ENCODE results near the gene NEDD8. TPM values are rescaled to one million over a fixed set of nuclear protein-coding genes. Genes with fewer than 3 reads are reported as not detected.

NEDD8 gene
- total and polyA plus RNA-seq, 2 experiments from 2014 or later = 130 to 418 TPM

DNA sequence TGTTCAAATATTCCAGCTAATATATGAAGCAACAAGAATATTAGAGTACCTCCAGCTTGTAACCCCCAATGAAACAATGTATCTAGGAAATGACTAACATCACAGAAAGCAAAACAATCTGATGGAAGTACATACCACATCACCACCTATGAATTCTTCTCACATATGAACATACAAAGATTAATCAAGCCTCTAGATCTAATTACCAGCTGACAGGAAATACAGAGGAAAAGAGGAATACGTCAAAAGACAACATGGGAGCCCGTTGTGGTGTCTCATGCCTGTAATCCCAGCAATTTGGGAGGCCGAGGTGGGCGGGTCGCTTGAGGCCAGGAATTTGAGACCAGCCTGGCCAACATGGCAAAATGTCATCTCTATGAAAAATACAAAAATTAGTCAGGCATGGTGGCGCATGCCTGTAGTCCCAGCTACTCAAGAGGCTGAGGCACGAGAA is 7.5 kb downstream of the NEDD8 start:
- H3K27ac ChIP-seq (ENCODE audit: low read depth) = no peak overlapping the region
- no peak overlapping the region for H2AFZ ChIP-seq
- Mint-ChIP-seq H3K27ac (no peak overlapping the region), H3K4me1 (no peaks in the 10 kb centered on the region), H3K9me3 (no peaks in the 10 kb centered on the region), H3K4me3 (no peak overlapping the region), H3K27me3 (ENCODE audit: insufficient read depth, low read depth, poor library complexity) (no peaks in the 10 kb centered on the region), H3K36me3 (ENCODE audit: low read depth) (peaks cover 9% of the 10 kb centered on the region)
- H3K4me3 ChIP-seq = no peak overlapping the region
- H3K36me3 ChIP-seq (ENCODE audit: insufficient read depth) = peaks cover 12% of the 10 kb centered on the region
- ATAC-seq = no peak
- H3F3A ChIP-seq (replicated peaks; ENCODE audit: low read depth) = no peaks in the 10 kb centered on the region
- no peaks in the 10 kb centered on the region for H3K4me1 ChIP-seq (ENCODE audit: insufficient read depth)
- H3K79me2 ChIP-seq (replicated peaks; ENCODE audit: insufficient read depth) = peaks cover 98% of the 10 kb centered on the region
- TF ChIP-seq EZH2 (IDR thresholded peaks at IDR 0.05; ENCODE audit: low read depth, unreplicated experiment) (no peak), CREB1 (CRISPR knock-in tag; IDR thresholded peaks at IDR 0.05; ENCODE audit: low read depth) (no peak), EZH2phosphoT487 (IDR thresholded peaks at IDR 0.05; ENCODE audit: unreplicated experiment) (no peak), ZNF331 (CRISPR knock-in tag; IDR thresholded peaks at IDR 0.05; ENCODE audit: low read depth) (no peak), JUNB (IDR thresholded peaks at IDR 0.05; ENCODE audit: unreplicated experiment) (no peak), NANOG (IDR thresholded peaks at IDR 0.05; ENCODE audit: borderline replicate concordance) (no peak), ZNF114 (CRISPR knock-in tag; IDR thresholded peaks at IDR 0.05) (no peak), POLR2AphosphoS5 (IDR thresholded peaks at IDR 0.05; ENCODE audit: low read depth) (no peak), STAT1 (IDR thresholded peaks at IDR 0.05; ENCODE audit: unreplicated experiment) (no peak)
- TF ChIP-seq, protein P1, sequence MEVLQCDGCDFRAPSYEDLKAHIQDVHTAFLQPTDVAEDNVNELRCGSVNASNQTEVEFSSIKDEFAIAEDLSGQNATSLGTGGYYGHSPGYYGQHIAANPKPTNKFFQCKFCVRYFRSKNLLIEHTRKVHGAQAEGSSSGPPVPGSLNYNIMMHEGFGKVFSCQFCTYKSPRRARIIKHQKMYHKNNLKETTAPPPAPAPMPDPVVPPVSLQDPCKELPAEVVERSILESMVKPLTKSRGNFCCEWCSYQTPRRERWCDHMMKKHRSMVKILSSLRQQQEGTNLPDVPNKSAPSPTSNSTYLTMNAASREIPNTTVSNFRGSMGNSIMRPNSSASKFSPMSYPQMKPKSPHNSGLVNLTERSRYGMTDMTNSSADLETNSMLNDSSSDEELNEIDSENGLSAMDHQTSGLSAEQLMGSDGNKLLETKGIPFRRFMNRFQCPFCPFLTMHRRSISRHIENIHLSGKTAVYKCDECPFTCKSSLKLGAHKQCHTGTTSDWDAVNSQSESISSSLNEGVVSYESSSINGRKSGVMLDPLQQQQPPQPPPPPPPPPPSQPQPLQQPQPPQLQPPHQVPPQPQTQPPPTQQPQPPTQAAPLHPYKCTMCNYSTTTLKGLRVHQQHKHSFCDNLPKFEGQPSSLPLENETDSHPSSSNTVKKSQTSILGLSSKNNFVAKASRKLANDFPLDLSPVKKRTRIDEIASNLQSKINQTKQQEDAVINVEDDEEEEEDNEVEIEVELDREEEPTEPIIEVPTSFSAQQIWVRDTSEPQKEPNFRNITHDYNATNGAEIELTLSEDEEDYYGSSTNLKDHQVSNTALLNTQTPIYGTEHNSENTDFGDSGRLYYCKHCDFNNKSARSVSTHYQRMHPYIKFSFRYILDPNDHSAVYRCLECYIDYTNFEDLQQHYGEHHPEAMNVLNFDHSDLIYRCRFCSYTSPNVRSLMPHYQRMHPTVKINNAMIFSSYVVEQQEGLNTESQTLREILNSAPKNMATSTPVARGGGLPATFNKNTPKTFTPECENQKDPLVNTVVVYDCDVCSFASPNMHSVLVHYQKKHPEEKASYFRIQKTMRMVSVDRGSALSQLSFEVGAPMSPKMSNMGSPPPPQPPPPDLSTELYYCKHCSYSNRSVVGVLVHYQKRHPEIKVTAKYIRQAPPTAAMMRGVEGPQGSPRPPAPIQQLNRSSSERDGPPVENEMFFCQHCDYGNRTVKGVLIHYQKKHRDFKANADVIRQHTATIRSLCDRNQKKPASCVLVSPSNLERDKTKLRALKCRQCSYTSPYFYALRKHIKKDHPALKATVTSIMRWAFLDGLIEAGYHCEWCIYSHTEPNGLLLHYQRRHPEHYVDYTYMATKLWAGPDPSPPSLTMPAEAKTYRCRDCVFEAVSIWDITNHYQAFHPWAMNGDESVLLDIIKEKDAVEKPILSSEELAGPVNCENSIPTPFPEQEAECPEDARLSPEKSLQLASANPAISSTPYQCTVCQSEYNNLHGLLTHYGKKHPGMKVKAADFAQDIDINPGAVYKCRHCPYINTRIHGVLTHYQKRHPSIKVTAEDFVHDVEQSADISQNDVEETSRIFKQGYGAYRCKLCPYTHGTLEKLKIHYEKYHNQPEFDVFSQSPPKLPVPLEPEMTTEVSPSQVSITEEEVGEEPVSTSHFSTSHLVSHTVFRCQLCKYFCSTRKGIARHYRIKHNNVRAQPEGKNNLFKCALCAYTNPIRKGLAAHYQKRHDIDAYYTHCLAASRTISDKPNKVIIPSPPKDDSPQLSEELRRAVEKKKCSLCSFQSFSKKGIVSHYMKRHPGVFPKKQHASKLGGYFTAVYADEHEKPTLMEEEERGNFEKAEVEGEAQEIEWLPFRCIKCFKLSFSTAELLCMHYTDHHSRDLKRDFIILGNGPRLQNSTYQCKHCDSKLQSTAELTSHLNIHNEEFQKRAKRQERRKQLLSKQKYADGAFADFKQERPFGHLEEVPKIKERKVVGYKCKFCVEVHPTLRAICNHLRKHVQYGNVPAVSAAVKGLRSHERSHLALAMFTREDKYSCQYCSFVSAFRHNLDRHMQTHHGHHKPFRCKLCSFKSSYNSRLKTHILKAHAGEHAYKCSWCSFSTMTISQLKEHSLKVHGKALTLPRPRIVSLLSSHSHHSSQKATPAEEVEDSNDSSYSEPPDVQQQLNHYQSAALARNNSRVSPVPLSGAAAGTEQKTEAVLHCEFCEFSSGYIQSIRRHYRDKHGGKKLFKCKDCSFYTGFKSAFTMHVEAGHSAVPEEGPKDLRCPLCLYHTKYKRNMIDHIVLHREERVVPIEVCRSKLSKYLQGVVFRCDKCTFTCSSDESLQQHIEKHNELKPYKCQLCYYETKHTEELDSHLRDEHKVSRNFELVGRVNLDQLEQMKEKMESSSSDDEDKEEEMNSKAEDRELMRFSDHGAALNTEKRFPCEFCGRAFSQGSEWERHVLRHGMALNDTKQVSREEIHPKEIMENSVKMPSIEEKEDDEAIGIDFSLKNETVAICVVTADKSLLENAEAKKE (CRISPR knock-in tag; IDR thresholded peaks at IDR 0.05) = no peak
- TF ChIP-seq, protein P2, sequence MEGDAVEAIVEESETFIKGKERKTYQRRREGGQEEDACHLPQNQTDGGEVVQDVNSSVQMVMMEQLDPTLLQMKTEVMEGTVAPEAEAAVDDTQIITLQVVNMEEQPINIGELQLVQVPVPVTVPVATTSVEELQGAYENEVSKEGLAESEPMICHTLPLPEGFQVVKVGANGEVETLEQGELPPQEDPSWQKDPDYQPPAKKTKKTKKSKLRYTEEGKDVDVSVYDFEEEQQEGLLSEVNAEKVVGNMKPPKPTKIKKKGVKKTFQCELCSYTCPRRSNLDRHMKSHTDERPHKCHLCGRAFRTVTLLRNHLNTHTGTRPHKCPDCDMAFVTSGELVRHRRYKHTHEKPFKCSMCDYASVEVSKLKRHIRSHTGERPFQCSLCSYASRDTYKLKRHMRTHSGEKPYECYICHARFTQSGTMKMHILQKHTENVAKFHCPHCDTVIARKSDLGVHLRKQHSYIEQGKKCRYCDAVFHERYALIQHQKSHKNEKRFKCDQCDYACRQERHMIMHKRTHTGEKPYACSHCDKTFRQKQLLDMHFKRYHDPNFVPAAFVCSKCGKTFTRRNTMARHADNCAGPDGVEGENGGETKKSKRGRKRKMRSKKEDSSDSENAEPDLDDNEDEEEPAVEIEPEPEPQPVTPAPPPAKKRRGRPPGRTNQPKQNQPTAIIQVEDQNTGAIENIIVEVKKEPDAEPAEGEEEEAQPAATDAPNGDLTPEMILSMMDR (conservative IDR thresholded peaks at IDR 0.05; ENCODE audit: low read depth in 2 of 2) = no peak
- TF ChIP-seq, protein P3, sequence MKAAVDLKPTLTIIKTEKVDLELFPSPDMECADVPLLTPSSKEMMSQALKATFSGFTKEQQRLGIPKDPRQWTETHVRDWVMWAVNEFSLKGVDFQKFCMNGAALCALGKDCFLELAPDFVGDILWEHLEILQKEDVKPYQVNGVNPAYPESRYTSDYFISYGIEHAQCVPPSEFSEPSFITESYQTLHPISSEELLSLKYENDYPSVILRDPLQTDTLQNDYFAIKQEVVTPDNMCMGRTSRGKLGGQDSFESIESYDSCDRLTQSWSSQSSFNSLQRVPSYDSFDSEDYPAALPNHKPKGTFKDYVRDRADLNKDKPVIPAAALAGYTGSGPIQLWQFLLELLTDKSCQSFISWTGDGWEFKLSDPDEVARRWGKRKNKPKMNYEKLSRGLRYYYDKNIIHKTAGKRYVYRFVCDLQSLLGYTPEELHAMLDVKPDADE (IDR thresholded peaks at IDR 0.05) = no peak
- TF ChIP-seq, protein P4, sequence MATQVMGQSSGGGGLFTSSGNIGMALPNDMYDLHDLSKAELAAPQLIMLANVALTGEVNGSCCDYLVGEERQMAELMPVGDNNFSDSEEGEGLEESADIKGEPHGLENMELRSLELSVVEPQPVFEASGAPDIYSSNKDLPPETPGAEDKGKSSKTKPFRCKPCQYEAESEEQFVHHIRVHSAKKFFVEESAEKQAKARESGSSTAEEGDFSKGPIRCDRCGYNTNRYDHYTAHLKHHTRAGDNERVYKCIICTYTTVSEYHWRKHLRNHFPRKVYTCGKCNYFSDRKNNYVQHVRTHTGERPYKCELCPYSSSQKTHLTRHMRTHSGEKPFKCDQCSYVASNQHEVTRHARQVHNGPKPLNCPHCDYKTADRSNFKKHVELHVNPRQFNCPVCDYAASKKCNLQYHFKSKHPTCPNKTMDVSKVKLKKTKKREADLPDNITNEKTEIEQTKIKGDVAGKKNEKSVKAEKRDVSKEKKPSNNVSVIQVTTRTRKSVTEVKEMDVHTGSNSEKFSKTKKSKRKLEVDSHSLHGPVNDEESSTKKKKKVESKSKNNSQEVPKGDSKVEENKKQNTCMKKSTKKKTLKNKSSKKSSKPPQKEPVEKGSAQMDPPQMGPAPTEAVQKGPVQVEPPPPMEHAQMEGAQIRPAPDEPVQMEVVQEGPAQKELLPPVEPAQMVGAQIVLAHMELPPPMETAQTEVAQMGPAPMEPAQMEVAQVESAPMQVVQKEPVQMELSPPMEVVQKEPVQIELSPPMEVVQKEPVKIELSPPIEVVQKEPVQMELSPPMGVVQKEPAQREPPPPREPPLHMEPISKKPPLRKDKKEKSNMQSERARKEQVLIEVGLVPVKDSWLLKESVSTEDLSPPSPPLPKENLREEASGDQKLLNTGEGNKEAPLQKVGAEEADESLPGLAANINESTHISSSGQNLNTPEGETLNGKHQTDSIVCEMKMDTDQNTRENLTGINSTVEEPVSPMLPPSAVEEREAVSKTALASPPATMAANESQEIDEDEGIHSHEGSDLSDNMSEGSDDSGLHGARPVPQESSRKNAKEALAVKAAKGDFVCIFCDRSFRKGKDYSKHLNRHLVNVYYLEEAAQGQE (IDR thresholded peaks at IDR 0.05; ENCODE audit: unreplicated experiment) = no peak
- H3K9me2 ChIP-seq (ENCODE audit: insufficient read depth) = no peaks in the 10 kb centered on the region
- H3K4me2 ChIP-seq = no peak overlapping the region
- peaks cover 40% of the 10 kb centered on the region for H4K20me1 ChIP-seq (replicated peaks; ENCODE audit: insufficient read depth)
- no peaks in the 10 kb centered on the region for H3K27me3 ChIP-seq (ENCODE audit: insufficient read depth)
- no peak for DNase-seq (ENCODE audit: low spot score)

Measured in GM23338 (cell line).